K562 (cell line): ENCODE data around the gene EFNA2. TPM values are rescaled to one million over a fixed set of nuclear protein-coding genes. Genes with fewer than 3 reads are reported as not detected.

Experiments used
- ATAC-seq: fragments of 200-7000 bp; cut with Tn5 transposase; 3 replicates; pipeline ENCODE4 v1.9.1; 2020; ENCODE audit warnings: moderate library complexity
- BruUV-seq: library from RNA; stranded (reverse); fragments of 400-500 nt; replicated peaks from 2 replicates; lab custom pipeline; 2021; lab: Mats Ljungman, UMichigan
- CTCF ChIA-PET: fragments of 300-600 bp; formaldehyde crosslinking; extraction: SDS; loops from one replicate; lab custom pipeline; 2021; ENCODE audit warnings: low intra/inter-chr PET ratio; lab: Yijun Ruan, JAX
- POLR2A ChIA-PET: fragments of 300-600, 350-650 bp; sonication (Branson Sonifier 250); formaldehyde crosslinking; extraction: SDS; loops from one replicate; lab custom pipeline; 2021; ENCODE audit warnings: antibody characterized with exemption, inconsistent platforms; lab: Yijun Ruan, JAX
- DNase-seq, 4 experiments: peaks; one replicate each; pipeline versions ENCODE4 v3.0.0 to v3.0.0-alpha.2; 2011 to 2018; ENCODE audit warnings: low spot score in 3 of 4, mixed read lengths in 3 of 4; ENCODE audit errors: extremely low read depth in 1 of 4
- FAIRE-seq: peaks from 2 replicates; lab custom pipeline; 2011; peaks lifted over from hg19 to GRCh38; lab: Jason Lieb, UNC
- H2AFZ ChIP-seq: 2 replicates; pipeline ENCODE4 v1.6.0; 2011; ENCODE audit warnings: low read depth, low read length, control low read depth, inconsistent platforms
- H3K27ac ChIP-seq: fragments of 200-600 bp; 3 replicates; pipeline ENCODE4 v1.8.0; 2011; ENCODE audit warnings: low read depth, mild to moderate bottlenecking, control low read depth, inconsistent platforms, low read length, moderate library complexity, mixed read lengths; ENCODE audit errors: extremely low read depth
- H3K27me3 ChIP-seq, 2 experiments: fragments of 300-600 bp in 1 of 2; 2 replicates in 1 of 2; 3 replicates in 1 of 2; pipeline versions ENCODE4 v1.6.0 to v1.8.0; 2011; ENCODE audit warnings: inconsistent platforms in 2 of 2, low read length in 2 of 2, mild to moderate bottlenecking in 1 of 2, mixed read lengths in 1 of 2, moderate library complexity in 1 of 2; ENCODE audit not compliant: control insufficient read depth in 2 of 2, insufficient read depth in 2 of 2
- H3K36me3 ChIP-seq: fragments of 300-600 bp; 3 replicates; pipeline ENCODE4 v1.8.0; 2011; ENCODE audit warnings: mild to moderate bottlenecking, low read length, inconsistent platforms; ENCODE audit not compliant: control insufficient read depth, insufficient read depth
- H3K4me1 ChIP-seq, 2 experiments: fragments of 200-600 bp in 1 of 2; replicated peaks in 1 of 2; 2 replicates in 1 of 2; 3 replicates in 1 of 2; pipeline versions ENCODE4 v1.5.1 to v1.8.0; 2011; ENCODE audit warnings: inconsistent platforms in 2 of 2, low read length in 2 of 2, mild to moderate bottlenecking in 1 of 2, mixed read lengths in 1 of 2, moderate library complexity in 1 of 2; ENCODE audit not compliant: control insufficient read depth in 2 of 2, insufficient read depth in 2 of 2
- H3K4me2 ChIP-seq: 2 replicates; pipeline ENCODE4 v1.6.1; 2011; ENCODE audit warnings: low read length, control low read depth, inconsistent platforms, mixed read lengths; ENCODE audit not compliant: insufficient read depth
- H3K4me3 ChIP-seq: fragments of 200-600 bp; sonication (generic), shearing (Covaris generic); 2 replicates; pipeline ENCODE4 v1.5.1; 2016; ENCODE audit warnings: control low read depth, inconsistent platforms
- H3K79me2 ChIP-seq: fragments of 200-600 bp; 3 replicates; pipeline ENCODE4 v1.8.0; 2011; ENCODE audit warnings: low read length, inconsistent platforms; ENCODE audit not compliant: control insufficient read depth, insufficient read depth
- H3K9ac ChIP-seq, 2 experiments: 2 replicates each; pipeline versions ENCODE4 v1.6.0 to v1.6.1; 2011; ENCODE audit warnings: low read depth in 2 of 2, low read length in 2 of 2, control low read depth in 1 of 2, inconsistent platforms in 1 of 2, mild to moderate bottlenecking in 1 of 2, mixed read lengths in 1 of 2; ENCODE audit not compliant: insufficient read depth in 1 of 2
- H3K9me1 ChIP-seq: one replicate; pipeline ENCODE4 v1.6.0; 2011; ENCODE audit warnings: inconsistent platforms, mild to moderate bottlenecking, low read length, moderate library complexity; ENCODE audit not compliant: control insufficient read depth, insufficient read depth
- H3K9me3 ChIP-seq: replicated peaks from 2 replicates; pipeline ENCODE4 v1.5.1; 2011; ENCODE audit warnings: low read depth, low read length, inconsistent platforms; ENCODE audit not compliant: control insufficient read depth, insufficient read depth
- H4K20me1 ChIP-seq: replicated peaks from 2 replicates; pipeline ENCODE4 v1.6.1; 2011; ENCODE audit warnings: low read length, inconsistent platforms, mixed read lengths; ENCODE audit not compliant: control insufficient read depth, insufficient read depth
- CBFA2T2 ChIP-seq: fragments of 450-650 bp; conservative IDR thresholded peaks from 2 replicates; pipeline ENCODE4 v1.6.1; 2017; ENCODE audit warnings: mild to moderate bottlenecking
- EGR1 ChIP-seq: fragments of 450-650 bp; conservative IDR thresholded peaks from 2 replicates; pipeline ENCODE4 v1.6.1; 2017; ENCODE audit warnings: mild to moderate bottlenecking
- FOSL1 ChIP-seq: fragments of 200-800 bp; sonication (Bioruptor generic); conservative IDR thresholded peaks from 2 replicates; pipeline ENCODE4 v1.6.1; 2016; ENCODE audit warnings: missing genetic modification characterization, missing compliant biosample characterization
- HDGF ChIP-seq: fragments of 450-650 bp; IDR thresholded peaks from 2 replicates; pipeline ENCODE4 v1.6.1; 2016
- KLF6 ChIP-seq: fragments of 250-450 bp; sonication (Bioruptor Pico); IDR thresholded peaks from 2 replicates; pipeline ENCODE4 v1.4.0; 2020; ENCODE audit warnings: mild to moderate bottlenecking, moderate library complexity, borderline replicate concordance
- MAFF ChIP-seq: IDR thresholded peaks from 2 replicates; pipeline ENCODE4 v1.6.1; 2012; ENCODE audit warnings: low read length, improper control_type of control experiment
- NCOA6 ChIP-seq: fragments of 450-650 bp; IDR thresholded peaks from 2 replicates; pipeline ENCODE4 v1.6.1; 2017; ENCODE audit warnings: mild to moderate bottlenecking
- NFIX ChIP-seq: fragments of 250-450 bp; sonication (Bioruptor Pico); IDR thresholded peaks from 2 replicates; pipeline ENCODE4 v1.4.0; 2020; ENCODE audit warnings: low read depth, mild to moderate bottlenecking, moderate library complexity
- PCBP1 ChIP-seq: fragments of 200-400 bp; formaldehyde crosslinking; IDR thresholded peaks from 2 replicates; pipeline ENCODE4 v1.6.1; 2018; ENCODE audit warnings: mild to moderate bottlenecking, low read depth, low read length; ENCODE audit not compliant: poor library complexity, severe bottlenecking
- POLR2G ChIP-seq: fragments of 200-400 bp; formaldehyde crosslinking; IDR thresholded peaks from 2 replicates; pipeline ENCODE4 v1.6.1; 2017; ENCODE audit warnings: low read depth, mild to moderate bottlenecking, antibody characterized with exemption, low read length, moderate library complexity
- RBFOX2 ChIP-seq: fragments of 200-400 bp; formaldehyde crosslinking; IDR thresholded peaks from 2 replicates; pipeline ENCODE4 v1.6.1; 2017; ENCODE audit warnings: low read depth, mild to moderate bottlenecking, low read length, moderate library complexity
- SIX5 ChIP-seq, 2 experiments: IDR thresholded peaks; 2 replicates each; pipeline ENCODE4 v1.6.1; 2011; ENCODE audit warnings: low read length in 2 of 2, borderline replicate concordance in 1 of 2, low read depth in 1 of 2, mild to moderate bottlenecking in 1 of 2, moderate library complexity in 1 of 2; ENCODE audit not compliant: insufficient read depth in 1 of 2
- SREBF1 ChIP-seq: fragments of 150-350 bp; IDR thresholded peaks from 2 replicates; pipeline ENCODE4 v1.6.1; 2014; ENCODE audit warnings: antibody characterized with exemption, low read depth, low read length, borderline replicate concordance
- SRSF1 ChIP-seq: fragments of 200-400 bp; formaldehyde crosslinking; IDR thresholded peaks from 2 replicates; pipeline ENCODE4 v1.6.1; 2017; ENCODE audit warnings: mild to moderate bottlenecking, low read depth, low read length, moderate library complexity
- TAF7 ChIP-seq: fragments of 450-650 bp; IDR thresholded peaks from 2 replicates; pipeline ENCODE4 v1.6.1; 2016; ENCODE audit warnings: missing genetic modification characterization, missing compliant biosample characterization
- TCF7 ChIP-seq: sonication (generic); IDR thresholded peaks from 2 replicates; pipeline ENCODE4 v1.6.1; 2016; ENCODE audit warnings: antibody characterized with exemption, borderline replicate concordance
- ZFP36 ChIP-seq: fragments of 150-350 bp; IDR thresholded peaks from 2 replicates; pipeline ENCODE4 v1.6.1; 2018; ENCODE audit warnings: low read length, low read depth; ENCODE audit not compliant: partially characterized antibody
- WGBS: fragments of 100-300 bp; shearing (Covaris generic); methylation state at CpG from one replicate; pipeline ENCODE4 v1.1.6; 2016; ENCODE audit warnings: low coverage, mixed read lengths; ENCODE audit not compliant: insufficient coverage; ENCODE audit errors: missing lambda C conversion rate; 5-methylcytosine and 5-hydroxymethylcytosine counted together
- in situ Hi-C: fragments of 300-500 bp; cut with MboI; formaldehyde crosslinking; loops from 4 replicates; pipeline ENCODE4 v1.15.0; 2018; ENCODE audit warnings: inconsistent platforms, mixed read lengths
- intact Hi-C: fragments of 100-400 bp; cut with micrococcal nuclease; formaldehyde crosslinking; loops from 2 replicates; pipeline ENCODE4 v1.14.2; 2022
- polyA plus RNA-seq, 8 experiments: library from polyadenylated mRNA; depleted of rRNA in 4 of 8; stranded (reverse) in 5 of 8; unstranded in 3 of 8; fragments of >200 nt; fragmentation: Nextera tagmentation in 2 of 8; fragmentation: Illumina TruSeq in 1 of 8; extraction: Ambion mirVana in 2 of 8; extraction: Trizol in 1 of 8; gene quantifications; 2 replicates each; pipeline versions ENCODE4 v1.2.1 to v1.2.3, GENCODE V29; 2011 to 2014; ENCODE audit warnings: inconsistent platforms in 1 of 8, missing spikeins in 1 of 8
- total RNA-seq, 7 experiments: library from RNA; depleted of rRNA in 6 of 7; stranded (reverse); fragments of >200 nt in 6 of 7; fragmentation: Illumina TruSeq in 2 of 7; extraction: Trizol in 2 of 7; gene quantifications; 2 replicates each; pipeline versions ENCODE4 v1.2.1 to v1.2.3, GENCODE V29; 2011 to 2021; ENCODE audit warnings: low replicate concordance in 1 of 7
- TF ChIP-seq, protein P1 (sequence below): fragments of 450-650 bp; IDR thresholded peaks from 2 replicates; pipeline ENCODE4 v1.6.1; 2016; ENCODE audit warnings: missing biosample characterization, missing genetic modification characterization
- TF ChIP-seq, protein P2 (sequence below): sonication (generic); formaldehyde crosslinking; IDR thresholded peaks from 2 replicates; pipeline ENCODE4 v1.8.0; 2022; ENCODE audit warnings: mild to moderate bottlenecking, missing genetic modification reagents

The EFNA2 gene
- total and polyA plus RNA-seq, 9 of the 15 experiments (the other 6 are each of a cell fraction or from before 2014, with no cell fraction given) = 0.11 to 0.44 (median 0.15) TPM; not detected in 6

DNA sequence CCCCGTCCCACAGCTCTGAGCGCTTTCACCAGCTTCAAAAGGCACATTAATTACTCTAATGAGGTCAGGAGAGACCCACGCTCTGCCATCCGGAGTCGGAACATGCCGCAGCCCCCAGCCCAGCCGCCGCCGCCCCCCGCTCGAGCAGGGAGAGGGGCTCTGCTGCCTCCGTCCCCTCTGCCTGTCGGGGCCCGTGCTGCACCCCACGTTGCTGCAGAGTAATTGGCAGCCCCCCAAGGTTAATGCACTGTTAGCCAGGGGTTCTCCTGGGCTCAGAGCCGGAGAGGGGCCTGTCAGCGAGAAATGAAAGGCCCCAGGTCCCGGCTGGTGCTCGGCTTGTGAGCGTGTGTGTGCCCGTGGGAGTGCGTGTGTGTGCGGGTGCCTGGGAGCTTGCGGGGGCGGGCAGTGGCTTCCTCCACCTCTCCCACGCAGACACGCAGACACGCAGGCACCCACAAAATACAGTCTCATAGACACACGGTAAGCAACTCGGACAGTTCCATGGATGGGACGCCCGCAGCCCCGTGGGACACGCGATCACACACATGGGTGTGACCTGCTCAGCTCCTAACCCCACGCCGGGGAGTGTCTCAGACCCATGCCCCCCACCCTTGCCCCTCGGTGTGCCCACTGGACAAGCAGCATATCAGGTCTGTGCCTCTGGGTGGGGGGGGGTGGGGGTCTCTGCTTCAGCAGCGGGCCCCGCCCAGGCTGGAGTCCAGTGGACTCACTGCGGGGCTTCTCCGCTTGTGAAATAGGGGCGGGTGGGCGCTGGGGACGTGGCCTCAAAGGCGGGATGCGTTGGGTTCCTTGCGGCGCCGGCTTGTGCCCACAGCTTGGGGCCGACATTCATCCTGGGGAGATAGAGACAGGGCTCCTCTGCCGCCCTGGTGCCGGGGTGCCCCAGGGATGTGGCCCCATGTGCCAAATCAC is 4.8 kb upstream of the EFNA2 start:
- Histone ChIP-seq H3K27me3 (peaks cover 9 to 11% of the 10 kb centered on the region in 2 experiments; a peak in 3 of 5 replicates), H3K27ac (no peak overlapping the region), H3K9me1 (no peaks in the 10 kb centered on the region), H3K9ac (peak overlapping the region in 1 of 2 experiments; percentile 21; a peak in 1 of 4 replicates), H3K9me3 (no peaks in the 10 kb centered on the region), H2AFZ (no peak overlapping the region), H3K4me1 (peaks cover 11 to 79% of the 10 kb centered on the region in 2 experiments; a peak in 3 of 5 replicates), H3K4me3 (no peak overlapping the region), H4K20me1 (peaks cover 20% of the 10 kb centered on the region), H3K79me2 (peaks cover 16% of the 10 kb centered on the region), H3K4me2 (no peak overlapping the region), H3K36me3 (peaks cover 41% of the 10 kb centered on the region; the same call in 2 of the 3 replicates)
- ATAC-seq (no peak), DNase-seq (no peak), FAIRE-seq (no peak)
- ChIA-PET CTCF (interaction anchor here (1.5 kb wide), 1 partner anchor 91 kb away, joined by 7 read pairs; no protein-coding TSS in a partner anchor), POLR2A (interaction anchor here (2.4 kb wide), 1 partner anchor 12 kb away, joined by 21 read pairs; the partner anchor contains the start of gene CIRBP)
- in situ Hi-C loops = no loop called here
- no TSS peak for BruUV-seq
- TF ChIP-seq HDGF = no peak
- peak; percentile 33; the same call in 1 of the 2 replicates for TF ChIP-seq RBFOX2
- no peak for TF ChIP-seq SREBF1
- no peak for TF ChIP-seq SIX5 (IDR thresholded peaks at IDR 0.05; ENCODE audit: borderline replicate concordance in 1 of 2, insufficient read depth in 1 of 2, low read depth in 1 of 2, low read length in 2 of 2)
- no peak for TF ChIP-seq TCF7
- TF ChIP-seq NCOA6 = no peak
- peak; percentile 63 for TF ChIP-seq POLR2G
- TF ChIP-seq, protein P1, sequence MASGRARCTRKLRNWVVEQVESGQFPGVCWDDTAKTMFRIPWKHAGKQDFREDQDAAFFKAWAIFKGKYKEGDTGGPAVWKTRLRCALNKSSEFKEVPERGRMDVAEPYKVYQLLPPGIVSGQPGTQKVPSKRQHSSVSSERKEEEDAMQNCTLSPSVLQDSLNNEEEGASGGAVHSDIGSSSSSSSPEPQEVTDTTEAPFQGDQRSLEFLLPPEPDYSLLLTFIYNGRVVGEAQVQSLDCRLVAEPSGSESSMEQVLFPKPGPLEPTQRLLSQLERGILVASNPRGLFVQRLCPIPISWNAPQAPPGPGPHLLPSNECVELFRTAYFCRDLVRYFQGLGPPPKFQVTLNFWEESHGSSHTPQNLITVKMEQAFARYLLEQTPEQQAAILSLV (tag) = no peak
- TF ChIP-seq SRSF1 = no peak
- no peak for TF ChIP-seq KLF6 (CRISPR knock-in tag)
- TF ChIP-seq PCBP1 = peak; percentile 4
- TF ChIP-seq FOSL1 (tag) = no peak
- TF ChIP-seq CBFA2T2 = no peak
- peak; percentile 56 for TF ChIP-seq EGR1
- no peak for TF ChIP-seq NFIX (CRISPR knock-in tag)
- no peak for TF ChIP-seq ZFP36
- TF ChIP-seq, protein P2, sequence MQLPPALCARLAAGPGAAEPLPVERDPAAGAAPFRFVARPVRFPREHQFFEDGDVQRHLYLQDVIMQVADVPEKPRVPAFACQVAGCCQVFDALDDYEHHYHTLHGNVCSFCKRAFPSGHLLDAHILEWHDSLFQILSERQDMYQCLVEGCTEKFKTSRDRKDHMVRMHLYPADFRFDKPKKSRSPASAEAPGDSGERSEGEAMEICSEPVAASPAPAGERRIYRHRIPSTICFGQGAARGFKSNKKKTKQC (CRISPR knock-in tag) = no peak
- TF ChIP-seq TAF7 (tag) = no peak
- no peak for TF ChIP-seq MAFF
- intact Hi-C loops = no loop called here
- 75% methylated on average over 25 of the region's 53 CpGs for WGBS
